NB4 (cell line): ENCODE data around the gene NUP155.

Source experiments
- MYC ChIP-seq: IDR thresholded peaks from 2 replicates; pipeline ENCODE4 v1.6.1; 2011; ENCODE audit warnings: low read depth, low read length
- POLR2A ChIP-seq: IDR thresholded peaks from 2 replicates; pipeline ENCODE4 v1.6.1; 2011; ENCODE audit warnings: mild to moderate bottlenecking; ENCODE audit not compliant: insufficient read length; ENCODE audit errors: extremely low read depth
- TF ChIP-seq, protein P1 (sequence below): IDR thresholded peaks from one replicate; pipeline ENCODE4 v1.5.1; 2012; ENCODE audit warnings: low read depth, low read length
- TF ChIP-seq, protein P2 (sequence below): IDR thresholded peaks from 2 replicates; pipeline ENCODE4 v1.6.1; 2011; ENCODE audit warnings: low read depth, low read length

DNA sequence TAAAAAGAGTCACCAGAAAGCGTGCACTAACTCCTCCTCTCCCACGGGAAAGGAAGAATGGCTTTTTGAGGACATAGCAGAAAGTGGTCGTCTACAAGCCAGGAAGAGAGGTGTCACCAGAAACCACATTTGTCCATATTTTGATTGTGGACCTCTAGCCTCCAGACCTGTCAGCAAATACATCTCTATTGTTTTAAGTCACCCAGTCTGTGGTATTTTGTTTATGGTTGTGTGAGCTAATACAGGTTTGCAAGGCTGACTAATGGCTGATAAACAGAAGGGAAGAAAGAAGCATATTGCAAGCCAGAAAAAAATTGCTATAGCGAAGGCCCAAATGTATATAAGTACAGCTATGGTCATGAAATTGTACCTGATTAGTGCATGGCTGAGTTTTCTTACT is 29.6 kb upstream of the NUP155 start:
- no peak for TF ChIP-seq POLR2A
- TF ChIP-seq, protein P1, sequence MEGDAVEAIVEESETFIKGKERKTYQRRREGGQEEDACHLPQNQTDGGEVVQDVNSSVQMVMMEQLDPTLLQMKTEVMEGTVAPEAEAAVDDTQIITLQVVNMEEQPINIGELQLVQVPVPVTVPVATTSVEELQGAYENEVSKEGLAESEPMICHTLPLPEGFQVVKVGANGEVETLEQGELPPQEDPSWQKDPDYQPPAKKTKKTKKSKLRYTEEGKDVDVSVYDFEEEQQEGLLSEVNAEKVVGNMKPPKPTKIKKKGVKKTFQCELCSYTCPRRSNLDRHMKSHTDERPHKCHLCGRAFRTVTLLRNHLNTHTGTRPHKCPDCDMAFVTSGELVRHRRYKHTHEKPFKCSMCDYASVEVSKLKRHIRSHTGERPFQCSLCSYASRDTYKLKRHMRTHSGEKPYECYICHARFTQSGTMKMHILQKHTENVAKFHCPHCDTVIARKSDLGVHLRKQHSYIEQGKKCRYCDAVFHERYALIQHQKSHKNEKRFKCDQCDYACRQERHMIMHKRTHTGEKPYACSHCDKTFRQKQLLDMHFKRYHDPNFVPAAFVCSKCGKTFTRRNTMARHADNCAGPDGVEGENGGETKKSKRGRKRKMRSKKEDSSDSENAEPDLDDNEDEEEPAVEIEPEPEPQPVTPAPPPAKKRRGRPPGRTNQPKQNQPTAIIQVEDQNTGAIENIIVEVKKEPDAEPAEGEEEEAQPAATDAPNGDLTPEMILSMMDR = no peak
- TF ChIP-seq, protein P2, sequence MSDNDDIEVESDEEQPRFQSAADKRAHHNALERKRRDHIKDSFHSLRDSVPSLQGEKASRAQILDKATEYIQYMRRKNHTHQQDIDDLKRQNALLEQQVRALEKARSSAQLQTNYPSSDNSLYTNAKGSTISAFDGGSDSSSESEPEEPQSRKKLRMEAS = no peak
- no peak for TF ChIP-seq MYC
